Transverse colon (tissue), 4 donors: ENCODE data around the gene BANP.

Experiments
- EP300 ChIP-seq: sonication (generic); formaldehyde crosslinking; IDR thresholded peaks from one replicate; pipeline ENCODE4 v1.6.1; 2017; ENCODE audit warnings: antibody characterized with exemption, low read depth
- POLR2AphosphoS5 ChIP-seq, 3 donors: sonication (generic); formaldehyde crosslinking; IDR thresholded peaks; one replicate each; pipeline ENCODE4 v1.6.1; 2016; ENCODE audit warnings: antibody characterized with exemption in 3 of 3
- TF ChIP-seq, protein P1 (sequence below), 5 experiments: fragments of 200-600 bp in 3 of 5; fragments of 450-650 bp in 2 of 5; sonication (generic) in 3 of 5; IDR thresholded peaks; 1 replicate in 2 of 5; 2 replicates in 3 of 5; pipeline ENCODE4 v1.5.1; 2016 to 2017; ENCODE audit warnings: antibody characterized with exemption in 5 of 5, inconsistent platforms in 3 of 5, mild to moderate bottlenecking in 2 of 5, moderate library complexity in 1 of 5

DNA sequence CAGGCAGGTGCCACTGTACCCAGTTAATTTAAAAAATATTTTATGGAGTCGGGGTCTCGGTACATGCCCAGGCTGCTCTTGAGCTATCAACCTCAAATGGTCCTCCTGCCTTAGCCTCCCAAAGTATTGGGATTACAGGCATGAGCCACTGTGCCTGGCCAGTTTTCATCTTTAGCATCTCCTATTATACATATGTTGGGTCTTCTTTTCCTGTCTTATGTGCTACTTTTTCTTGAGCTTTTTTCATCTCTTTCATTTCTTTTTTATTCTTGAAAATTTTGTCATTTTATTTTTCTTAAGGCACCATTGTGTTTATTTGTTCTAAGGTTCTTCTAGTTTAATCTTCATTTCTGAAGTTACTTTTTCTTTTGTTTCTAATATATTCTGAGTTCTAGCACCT, 20.7 kb downstream of the BANP start:
- no peak for TF ChIP-seq POLR2AphosphoS5 (IDR thresholded peaks at IDR 0.05)
- TF ChIP-seq, protein P1, sequence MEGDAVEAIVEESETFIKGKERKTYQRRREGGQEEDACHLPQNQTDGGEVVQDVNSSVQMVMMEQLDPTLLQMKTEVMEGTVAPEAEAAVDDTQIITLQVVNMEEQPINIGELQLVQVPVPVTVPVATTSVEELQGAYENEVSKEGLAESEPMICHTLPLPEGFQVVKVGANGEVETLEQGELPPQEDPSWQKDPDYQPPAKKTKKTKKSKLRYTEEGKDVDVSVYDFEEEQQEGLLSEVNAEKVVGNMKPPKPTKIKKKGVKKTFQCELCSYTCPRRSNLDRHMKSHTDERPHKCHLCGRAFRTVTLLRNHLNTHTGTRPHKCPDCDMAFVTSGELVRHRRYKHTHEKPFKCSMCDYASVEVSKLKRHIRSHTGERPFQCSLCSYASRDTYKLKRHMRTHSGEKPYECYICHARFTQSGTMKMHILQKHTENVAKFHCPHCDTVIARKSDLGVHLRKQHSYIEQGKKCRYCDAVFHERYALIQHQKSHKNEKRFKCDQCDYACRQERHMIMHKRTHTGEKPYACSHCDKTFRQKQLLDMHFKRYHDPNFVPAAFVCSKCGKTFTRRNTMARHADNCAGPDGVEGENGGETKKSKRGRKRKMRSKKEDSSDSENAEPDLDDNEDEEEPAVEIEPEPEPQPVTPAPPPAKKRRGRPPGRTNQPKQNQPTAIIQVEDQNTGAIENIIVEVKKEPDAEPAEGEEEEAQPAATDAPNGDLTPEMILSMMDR (IDR thresholded peaks at IDR 0.05), result no peak
- TF ChIP-seq EP300, result no peak
